ENCODE data around the gene GABRA5. TPM values are rescaled to one million over a fixed set of nuclear protein-coding genes. Genes with fewer than 3 reads are reported as not detected.

GABRA5 gene
- total RNA-seq, 1 experiment from 2014 or later, result 4.9 TPM

GRCh38 chr15:26874774-26875475 is 8.1 kb downstream of the GABRA5 start:
- Mint-ChIP-seq H3K4me3 (no peak overlapping the region), H3K9me3 (no peaks in the 10 kb centered on the region), H3K36me3 (ENCODE audit: insufficient read depth in 1 of 3, low read depth in 3 of 3) (no peaks in the 10 kb centered on the region), H3K27ac (no peak overlapping the region), H3K4me1 (peaks cover 5% of the 10 kb centered on the region in 2 experiments; a peak in 3 of 4 replicates), H3K27me3 (ENCODE audit: low read depth) (peaks cover 5% of the 10 kb centered on the region)
- no peaks in the 10 kb centered on the region for H3K79me2 ChIP-seq (ENCODE audit: insufficient read depth, low read length)
- no peaks in the 10 kb centered on the region for H3K79me1 ChIP-seq (ENCODE audit: insufficient read depth, low read depth, low read length, poor library complexity, severe bottlenecking)
- no peak overlapping the region for H3K9ac ChIP-seq (ENCODE audit: extremely low read depth, insufficient read length, low read length)
- H2BK20ac ChIP-seq (ENCODE audit: low read depth, low read length, poor library complexity, severe bottlenecking), result no peak overlapping the region
- H4K91ac ChIP-seq (ENCODE audit: insufficient read length, low read depth, low read length), result no peak overlapping the region
- no peaks in the 10 kb centered on the region for H3K23me2 ChIP-seq (ENCODE audit: insufficient read length, low read depth, low read length, poor library complexity, severe bottlenecking)
- H2BK120ac ChIP-seq (ENCODE audit: low read depth, low read length, poor library complexity, severe bottlenecking), result no peak overlapping the region
- no peak overlapping the region for H3K27ac ChIP-seq (ENCODE audit: insufficient read length, low read depth, low read length)
- H3K9me3 ChIP-seq (ENCODE audit: control insufficient read depth, low read depth, low read length), result no peaks in the 10 kb centered on the region
- no peaks in the 10 kb centered on the region for H3K4me1 ChIP-seq (ENCODE audit: insufficient read depth, low read length)
- no peak overlapping the region for H3K56ac ChIP-seq (ENCODE audit: insufficient read length, low read depth, low read length)
- H3T11ph ChIP-seq (ENCODE audit: low read length), result no peak overlapping the region
- H4K5ac ChIP-seq (ENCODE audit: insufficient read length, low read depth, low read length), result no peak overlapping the region
- no peak overlapping the region for H3K4ac ChIP-seq (ENCODE audit: low read depth, low read length)
- no peak overlapping the region for H2AK5ac ChIP-seq (ENCODE audit: insufficient read length, low read length)
- no peak overlapping the region for H3K23ac ChIP-seq (ENCODE audit: insufficient read length, low read depth, low read length)
- H3K18ac ChIP-seq (ENCODE audit: insufficient read length, low read depth, low read length), result no peak overlapping the region
- H4K20me1 ChIP-seq (ENCODE audit: control insufficient read depth, insufficient read depth, insufficient read length), result no peaks in the 10 kb centered on the region
- no CpG with 5 or more reads among the region's 6 CpGs for WGBS (ENCODE audit: extremely low coverage, insufficient read length, low lambda C conversion rate)
- H2BK12ac ChIP-seq (ENCODE audit: insufficient read length, low read depth, low read length), result no peak overlapping the region
- no peaks in the 10 kb centered on the region for H3K27me3 ChIP-seq (ENCODE audit: insufficient read depth, low read length)
- no peak for DNase-seq
- no peak overlapping the region for H2BK5ac ChIP-seq (ENCODE audit: insufficient read length, low read length)
- no peak overlapping the region for H4K8ac ChIP-seq (replicated peaks; ENCODE audit: insufficient read length, low read depth, low read length)
- H2BK15ac ChIP-seq (ENCODE audit: low read depth, low read length), result no peak overlapping the region
- H3K14ac ChIP-seq (ENCODE audit: insufficient read depth, low read length), result no peak overlapping the region
- no peak overlapping the region for H2AFZ ChIP-seq (ENCODE audit: low read length)
- TF ChIP-seq CTCF (conservative IDR thresholded peaks at IDR 0.05), result no peak
- no peak overlapping the region for H3K4me2 ChIP-seq (ENCODE audit: insufficient read depth, insufficient read length, low read length)
